Stimulated activated CD4-positive, alpha-beta T cell treated with anti-CD3 and anti-CD28 coated beads, Interleukin-2, amount 100 ng/mL, for 4 hours (primary cell): ENCODE results near the gene BAHCC1.

Source experiments
- DNase-seq: peaks from one replicate; pipeline ENCODE4 v3.0.0-alpha.2; 2020; ENCODE audit warnings: low read depth

Gene BAHCC1

DNA sequence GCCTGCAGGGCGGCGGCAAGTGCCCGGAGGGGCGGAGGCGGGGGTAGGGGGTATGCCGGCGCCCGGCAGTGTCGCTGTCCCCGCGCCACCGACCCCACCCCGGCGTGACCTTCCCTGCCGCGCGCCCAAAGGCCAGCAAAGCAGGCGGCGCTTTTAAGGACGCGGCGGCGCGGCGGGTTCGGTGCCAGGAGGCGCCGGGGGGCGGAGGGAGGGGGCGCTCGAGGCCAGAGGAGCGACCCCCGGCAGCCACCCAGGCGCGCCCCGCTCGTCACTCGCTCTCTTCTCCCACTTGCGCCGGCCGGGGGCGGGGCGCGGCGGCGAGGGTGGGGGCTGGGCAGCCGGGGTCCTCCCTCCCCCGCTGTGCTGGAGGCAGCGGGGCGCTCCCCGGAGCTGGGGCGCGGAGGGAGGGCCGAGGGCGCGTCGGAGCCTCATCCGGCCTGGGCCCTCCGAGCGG is 8.6 kb upstream of the BAHCC1 start:
- DNase-seq: no peak

DNA sequence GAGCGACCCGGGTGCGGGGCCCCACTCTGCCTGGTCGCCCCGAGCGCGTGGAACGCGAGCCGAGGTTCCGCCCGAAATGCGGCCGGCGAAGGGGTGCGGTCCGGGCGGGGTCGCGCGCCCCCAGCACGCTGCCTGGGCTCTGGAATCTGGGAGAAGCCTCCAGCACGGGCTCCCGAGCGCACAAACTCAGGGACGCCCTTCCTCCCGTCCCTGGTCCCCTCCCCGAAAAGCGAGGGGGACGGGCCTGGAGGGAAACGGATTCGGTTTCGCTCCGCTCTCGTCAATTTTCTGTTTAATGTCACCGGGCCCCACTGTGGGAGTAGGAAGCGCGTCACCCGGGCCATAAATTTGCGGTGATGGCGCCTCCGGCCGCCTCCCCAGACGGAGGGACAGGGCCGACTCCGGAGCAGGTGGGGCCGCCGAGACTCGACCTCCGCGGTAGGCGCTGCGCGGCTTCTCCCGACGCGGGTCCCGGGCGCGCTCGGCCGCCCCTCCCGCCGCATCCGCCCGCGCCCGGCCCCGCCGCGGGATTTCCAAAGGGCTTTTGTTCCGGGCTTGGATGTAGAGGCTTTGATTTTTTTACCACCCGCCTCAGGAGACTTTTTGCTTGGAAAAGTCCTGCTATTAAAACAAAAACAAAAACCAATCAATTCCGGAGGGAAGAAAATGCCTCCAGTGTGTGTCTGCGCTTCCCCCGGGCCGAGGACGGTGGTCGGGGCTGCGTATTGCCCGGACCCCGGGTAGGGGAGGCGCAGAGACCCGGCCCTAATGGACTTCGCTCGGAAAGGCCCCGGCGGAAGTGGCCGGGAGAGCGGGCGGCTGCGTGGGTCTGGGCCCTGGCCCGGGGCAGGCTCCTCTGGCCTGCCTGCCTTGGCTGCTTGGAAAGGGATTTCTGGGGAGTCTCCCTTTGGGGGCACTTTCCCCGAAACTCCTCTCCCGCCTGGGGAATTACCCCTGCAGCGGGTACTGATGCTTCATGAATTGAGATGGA is 7.9 kb upstream of the BAHCC1 start:
- peak; percentile 53 for DNase-seq

DNA sequence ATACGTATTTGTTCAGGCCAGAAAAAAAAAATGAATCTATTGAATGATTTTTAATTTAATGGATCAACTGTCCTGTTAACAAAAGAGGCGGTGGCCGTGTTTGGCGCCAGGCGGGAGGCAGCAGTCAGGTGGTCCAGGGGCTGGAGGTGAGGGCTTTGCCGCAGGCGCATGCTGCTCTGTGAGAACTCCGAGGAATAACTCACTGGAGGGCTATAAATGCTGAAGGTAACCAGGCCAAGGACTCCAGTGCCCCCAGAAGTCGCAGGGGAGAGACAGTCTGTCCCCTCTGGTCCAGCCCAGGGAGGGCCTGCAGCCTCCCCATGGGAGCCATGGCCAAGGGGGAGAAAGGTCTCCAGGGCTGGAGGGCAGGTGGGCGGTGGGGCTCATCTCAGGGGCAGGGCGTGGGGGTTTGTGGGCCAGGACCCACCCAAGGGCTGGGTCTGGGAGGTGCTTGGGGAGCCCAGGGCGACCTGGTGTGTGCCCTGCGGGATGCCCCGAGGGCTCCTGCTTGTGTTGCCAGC is 7.1 kb upstream of the BAHCC1 start:
- DNase-seq: no peak

DNA sequence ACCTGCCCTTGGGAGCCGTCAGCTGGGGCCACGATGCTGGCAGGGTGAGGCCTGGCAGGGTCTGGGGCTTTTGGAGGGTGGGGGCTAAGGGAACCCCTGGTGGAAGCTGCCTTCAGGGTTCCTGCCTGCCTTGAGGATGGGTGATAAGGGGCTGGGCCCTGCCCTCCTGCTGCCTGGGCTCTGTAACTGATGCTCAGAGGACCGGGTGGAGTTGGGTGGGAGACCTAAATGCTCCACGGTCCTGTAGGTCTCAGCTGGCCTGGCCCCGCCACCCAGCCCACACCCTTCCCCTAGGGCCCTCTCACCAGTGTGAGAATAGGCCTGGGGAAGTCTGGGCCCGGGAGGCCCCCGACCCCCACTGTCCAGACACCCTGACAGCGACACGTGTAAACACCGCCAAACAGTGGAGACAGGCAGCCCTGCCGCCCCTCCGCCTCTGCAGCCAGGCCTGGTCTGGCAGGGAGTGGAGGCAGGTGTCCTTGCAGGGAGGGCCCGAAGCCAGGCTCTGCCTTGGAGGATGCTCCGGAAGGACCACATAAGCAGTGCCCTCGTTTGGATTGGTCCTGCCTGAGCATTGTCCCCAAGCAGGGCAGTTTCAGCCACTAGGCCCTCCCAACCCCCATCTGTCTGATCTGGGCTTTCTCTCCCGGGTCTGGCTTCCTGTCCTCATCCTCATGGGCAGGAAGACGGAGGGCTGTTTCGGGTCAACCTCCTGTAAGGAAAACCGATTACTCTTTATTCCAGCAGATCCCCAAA is 6.5 kb upstream of the BAHCC1 start:
- DNase-seq: no peak

DNA sequence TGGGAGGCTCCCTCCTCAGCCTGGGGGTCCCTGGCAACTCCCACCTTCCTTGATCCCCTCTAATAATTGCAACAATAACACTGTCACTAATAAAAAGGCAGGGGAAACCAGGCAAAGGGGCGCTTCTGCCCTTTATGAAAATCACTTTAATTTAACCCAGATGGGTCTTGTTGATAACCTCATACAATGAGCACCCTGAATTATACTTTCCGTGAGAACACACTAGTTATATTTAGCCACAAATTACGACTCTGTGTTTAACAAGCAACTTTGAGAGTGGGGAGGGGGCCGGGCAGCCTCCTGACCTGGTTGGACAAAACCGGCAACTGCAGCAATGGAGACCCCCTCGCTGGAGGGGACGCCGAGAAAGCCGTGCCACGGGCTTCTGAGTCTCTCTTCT is 5.7 kb upstream of the BAHCC1 start:
- DNase-seq: no peak

DNA sequence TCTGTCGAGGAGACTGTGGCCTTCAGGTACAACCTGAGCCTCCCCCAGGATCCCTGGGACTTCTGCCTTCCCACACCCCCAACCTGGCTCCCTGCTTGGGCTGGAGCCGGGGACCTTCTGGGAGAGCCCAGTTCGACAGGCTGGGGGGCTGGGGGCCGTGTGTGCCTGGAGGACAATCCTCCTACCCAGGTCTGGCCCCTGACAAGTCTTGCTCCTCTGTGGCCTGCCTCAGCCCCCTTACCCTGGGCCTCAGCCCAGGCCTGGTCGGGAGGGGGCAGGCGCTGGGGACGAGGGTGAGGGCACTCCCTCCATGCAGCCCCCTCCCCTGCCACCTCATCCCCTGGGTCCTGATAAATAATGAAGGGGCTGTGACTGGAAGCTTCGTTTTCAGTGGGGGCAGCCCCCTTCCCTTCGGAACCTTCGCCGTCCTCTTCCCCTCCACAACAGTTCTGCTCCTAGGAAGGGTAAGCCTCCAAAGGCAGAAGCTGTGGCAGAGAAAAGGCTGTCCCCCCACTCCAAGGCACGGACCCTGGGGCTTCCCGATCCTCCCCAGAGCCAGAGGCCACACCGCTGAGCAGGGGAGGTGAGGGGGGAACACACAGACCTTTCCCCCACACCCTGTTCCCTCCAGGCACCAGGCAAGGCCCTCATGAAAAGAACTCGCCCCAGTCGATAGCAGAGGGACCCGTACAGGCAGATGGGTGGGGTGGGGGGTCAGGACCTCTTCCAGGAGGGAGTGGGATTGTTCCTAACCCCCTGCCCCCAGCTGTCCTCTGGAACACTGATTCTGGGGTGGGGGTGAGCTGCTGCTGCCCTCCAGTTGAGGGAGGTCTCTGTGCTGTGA is 5.0 kb upstream of the BAHCC1 start:
- no peak for DNase-seq

DNA sequence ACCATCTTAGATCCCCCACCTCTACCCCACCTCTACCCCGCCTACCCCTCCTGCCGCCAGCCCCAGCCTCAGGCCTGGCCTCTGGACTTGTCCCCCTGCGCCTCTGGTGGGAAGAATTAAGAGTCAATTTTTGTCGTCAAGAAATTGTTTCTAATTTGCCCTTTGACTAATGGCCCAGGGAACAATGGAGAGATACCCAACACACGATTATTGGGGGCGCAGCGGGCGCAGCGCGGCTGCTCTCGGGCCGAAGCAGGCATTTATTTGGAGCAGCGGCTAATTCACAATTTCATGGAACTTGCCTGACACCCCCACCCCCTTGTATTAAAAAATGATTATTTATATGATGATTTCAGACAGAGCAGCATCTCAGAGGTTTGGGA is 4.4 kb upstream of the BAHCC1 start:
- no peak for DNase-seq

DNA sequence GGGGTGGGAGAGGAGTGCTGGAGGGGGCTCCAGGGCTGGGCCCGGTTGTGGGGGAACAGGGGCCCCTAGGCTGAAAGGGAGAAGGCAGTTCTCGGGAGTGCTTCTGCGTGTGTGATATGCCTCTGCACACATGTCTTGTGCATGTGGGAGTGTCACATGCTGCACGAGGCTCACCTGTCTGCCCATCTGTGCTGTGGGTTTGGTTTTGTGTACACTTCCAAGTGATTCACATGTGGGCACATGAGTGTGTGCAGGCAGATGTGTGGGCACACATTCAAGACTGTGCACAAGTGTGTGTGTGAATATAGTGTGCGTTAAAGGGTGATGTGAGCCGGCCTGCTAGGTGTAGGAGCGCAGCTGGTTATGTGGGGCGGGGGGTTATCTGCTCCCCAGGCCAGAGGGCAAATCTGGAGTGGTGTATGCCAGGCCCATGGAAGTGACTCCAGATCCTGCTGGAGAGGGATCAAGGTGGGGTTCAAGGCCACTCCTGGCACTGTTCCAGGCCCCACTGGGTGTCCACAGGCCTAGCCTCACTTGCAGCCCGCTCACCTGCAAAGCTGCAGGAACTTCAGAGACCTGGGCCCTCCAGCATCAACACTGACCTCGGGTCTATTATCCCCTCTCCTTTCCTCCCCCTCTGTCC is 3.8 kb upstream of the BAHCC1 start:
- DNase-seq: no peak

DNA sequence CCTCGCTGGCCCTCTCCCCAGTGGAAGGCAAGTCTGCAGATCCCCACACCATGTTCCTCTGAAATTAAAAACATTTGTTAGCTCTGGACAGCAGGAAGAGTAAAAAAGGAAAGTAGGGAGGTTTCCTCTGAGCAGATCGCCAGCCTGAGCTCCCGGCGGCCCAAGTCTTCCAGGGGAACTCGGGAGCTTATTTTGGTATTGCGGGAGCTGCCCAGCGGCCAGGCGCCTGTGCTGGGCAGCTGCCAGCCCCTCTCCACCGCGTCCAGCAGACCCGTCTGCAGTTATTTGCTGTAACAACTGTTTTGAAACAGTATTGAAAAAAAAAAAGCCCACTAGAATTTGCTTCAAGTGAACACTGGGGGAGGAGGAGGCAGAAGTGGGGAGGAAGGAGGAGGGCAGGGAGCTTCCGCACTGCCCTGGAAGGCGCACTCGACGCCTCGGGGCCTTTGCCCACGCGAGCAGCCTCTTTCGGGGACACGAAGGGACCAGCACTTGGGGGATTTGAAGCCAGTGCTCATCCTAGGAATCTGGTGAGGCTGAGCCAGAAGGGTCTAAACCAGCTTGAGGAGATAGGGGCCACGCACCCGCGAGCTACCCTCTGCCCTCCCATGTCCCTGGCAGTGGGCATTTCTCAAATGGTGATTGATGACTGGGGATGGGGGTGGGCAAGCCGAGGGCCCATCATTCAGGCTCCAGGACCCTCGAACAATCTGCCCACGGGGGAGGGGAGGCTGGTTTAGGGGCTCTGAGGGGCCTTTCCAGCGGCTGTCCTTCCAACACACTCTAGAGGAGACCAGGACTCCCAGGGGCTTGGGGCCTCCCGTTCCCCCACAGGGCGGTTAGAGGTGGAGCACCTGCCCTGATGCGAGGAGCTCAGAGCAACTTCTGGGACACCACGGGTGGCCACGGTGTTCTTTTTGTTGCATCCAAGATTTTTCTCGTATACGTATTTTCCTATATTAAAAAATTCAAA is 3.0 kb upstream of the BAHCC1 start:
- DNase-seq: no peak

DNA sequence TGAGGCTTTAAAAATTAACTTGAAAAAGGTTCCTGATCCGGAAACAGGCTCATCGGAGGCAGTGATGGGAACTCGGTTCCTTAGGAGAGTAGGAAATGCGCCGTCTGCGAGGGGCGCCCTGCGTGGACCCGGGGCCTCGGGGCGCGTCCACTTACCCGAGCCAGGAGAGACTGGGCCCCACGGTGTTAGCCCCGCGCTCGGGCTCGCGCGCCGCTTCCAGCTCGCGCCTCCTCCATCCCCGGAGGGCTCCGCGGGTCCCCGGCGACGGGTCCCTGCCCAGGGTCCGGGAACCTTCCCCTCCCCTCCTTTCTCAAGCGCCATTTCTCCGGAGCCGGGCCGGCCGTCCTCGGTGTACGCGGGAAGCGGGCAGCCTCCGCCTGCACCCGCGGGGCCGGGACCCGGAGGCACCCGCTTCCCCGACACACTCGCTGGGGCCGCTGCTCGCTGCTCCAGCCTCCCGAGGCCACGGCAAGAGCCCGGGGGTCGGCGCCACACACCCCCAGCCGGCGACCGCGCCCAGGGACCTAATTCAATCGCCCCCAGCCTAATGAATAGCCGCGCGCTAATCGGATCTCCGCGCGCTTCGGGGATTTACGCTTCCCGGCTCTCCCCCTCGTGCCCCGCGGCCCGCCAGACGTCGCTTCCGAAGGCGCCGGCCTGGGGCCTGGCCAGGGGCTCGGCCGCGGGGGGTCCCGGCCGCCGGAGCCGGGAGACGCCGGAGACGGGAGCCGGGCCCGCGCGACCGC is 2.2 kb upstream of the BAHCC1 start:
- no peak for DNase-seq

DNA sequence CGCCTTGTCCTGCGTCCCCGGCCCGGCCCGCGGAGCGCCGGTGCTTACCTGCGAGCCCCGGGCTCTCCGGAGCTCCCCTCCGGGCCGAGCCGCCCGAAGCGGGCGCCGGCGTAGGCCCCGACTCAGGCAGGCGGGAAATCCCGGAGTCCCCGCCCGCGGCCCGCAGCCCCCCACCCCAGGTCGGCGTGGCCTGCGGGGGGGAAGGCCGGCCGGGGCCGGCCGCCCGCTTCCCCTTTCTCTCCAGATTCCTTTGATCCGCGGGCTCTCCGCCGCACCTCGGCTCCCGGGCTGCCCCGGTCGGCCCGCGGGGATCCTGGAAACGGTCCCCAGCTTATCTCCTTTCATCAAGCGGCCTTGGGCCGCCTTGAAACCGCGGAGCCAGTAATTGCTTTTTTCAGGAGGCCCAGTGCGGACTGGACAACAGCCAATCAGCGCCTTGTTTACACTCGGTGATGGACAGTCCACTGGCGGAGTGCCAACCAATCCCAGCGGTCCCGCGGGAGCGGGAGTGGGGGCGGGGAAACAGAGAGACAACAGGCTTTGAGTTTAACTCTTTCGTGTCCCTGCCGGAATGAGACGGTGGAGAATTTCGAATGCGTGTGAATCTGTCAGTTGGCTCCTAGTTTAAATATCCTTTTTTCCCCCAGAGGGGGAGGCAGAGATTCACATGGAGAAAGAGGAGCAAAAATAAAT is 1.4 kb upstream of the BAHCC1 start:
- DNase-seq: no peak

DNA sequence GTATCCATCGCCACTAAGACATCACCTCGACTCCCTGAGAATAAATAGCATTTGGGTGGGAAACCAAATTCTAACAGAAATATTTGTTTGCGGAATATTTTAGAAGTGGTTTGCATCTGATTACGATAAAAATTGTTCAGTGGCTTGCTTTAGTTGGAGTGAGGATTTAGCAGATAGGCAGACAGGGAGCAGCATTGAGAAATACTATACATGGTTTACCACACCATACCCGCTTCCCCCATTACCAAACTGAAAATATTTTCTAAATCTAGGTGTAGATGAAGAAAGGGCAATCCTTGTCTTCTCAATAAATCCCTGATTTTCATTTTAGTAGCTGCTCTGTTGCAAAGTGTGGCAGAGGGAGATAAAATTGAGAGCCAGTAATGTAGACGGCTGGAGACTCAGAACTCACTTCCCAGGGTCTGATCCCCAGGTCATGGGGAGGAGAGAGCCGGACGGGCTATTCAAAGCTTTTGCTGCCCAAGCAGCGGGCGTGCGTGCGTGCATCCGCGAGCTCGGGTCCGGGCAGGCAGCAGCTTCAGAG is 808 bp upstream of the BAHCC1 start:
- no peak for DNase-seq

DNA sequence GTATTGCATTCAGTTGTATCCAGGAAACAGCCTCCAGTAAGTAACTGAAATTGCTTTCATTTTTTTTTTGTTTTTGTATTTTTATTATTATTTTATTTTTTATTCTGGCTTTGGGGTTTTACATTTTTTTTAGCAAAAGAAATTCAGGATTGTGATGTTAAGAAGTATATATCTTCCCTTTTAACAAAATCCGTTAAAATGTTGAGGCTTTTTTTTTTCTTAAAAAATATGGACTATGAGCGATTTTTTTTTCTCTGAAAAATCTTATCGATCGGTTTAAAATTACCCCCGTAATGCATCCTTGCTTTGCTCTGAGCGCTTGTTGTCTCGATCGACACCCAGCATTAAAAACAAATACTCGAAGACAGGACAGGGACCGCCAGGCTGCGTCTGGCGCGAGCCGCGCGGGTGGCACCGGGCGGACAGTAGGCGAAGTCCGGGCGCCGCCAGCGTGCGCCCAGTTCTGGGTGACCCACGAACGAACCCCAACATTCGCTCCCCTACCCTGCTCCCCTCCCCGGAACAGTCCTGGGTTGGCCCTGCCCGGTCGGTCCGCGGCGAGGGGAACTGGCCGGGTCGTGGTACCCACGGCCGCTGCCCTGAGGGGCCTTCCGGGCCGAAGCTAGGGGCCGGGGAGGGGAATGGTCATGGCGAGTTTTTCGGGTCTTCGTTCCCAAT is 482 bp downstream of the BAHCC1 start:
- DNase-seq: no peak

DNA sequence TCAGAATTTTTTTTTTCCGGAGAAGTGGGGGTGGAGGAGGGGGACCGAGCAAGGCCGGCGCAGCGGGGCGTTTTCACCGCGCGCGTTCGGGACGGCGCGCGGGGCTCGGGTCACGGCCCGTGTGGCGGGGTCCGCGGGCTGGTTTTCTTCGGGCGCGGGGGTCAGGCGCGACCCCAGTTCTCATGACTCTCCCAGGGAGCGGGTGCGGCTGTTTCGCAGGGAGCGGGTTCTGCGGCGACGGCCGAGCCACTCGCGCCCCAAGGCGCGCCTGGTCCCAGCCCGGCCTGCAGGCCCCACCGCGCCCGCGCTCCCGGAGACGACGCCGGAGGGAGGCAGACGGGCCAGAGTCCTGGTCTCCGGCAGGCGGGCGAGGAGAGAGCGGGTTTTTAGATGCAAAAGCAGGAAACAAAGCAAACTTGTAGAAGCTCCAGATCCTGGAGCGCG is 1.0 kb downstream of the BAHCC1 start:
- DNase-seq: no peak

DNA sequence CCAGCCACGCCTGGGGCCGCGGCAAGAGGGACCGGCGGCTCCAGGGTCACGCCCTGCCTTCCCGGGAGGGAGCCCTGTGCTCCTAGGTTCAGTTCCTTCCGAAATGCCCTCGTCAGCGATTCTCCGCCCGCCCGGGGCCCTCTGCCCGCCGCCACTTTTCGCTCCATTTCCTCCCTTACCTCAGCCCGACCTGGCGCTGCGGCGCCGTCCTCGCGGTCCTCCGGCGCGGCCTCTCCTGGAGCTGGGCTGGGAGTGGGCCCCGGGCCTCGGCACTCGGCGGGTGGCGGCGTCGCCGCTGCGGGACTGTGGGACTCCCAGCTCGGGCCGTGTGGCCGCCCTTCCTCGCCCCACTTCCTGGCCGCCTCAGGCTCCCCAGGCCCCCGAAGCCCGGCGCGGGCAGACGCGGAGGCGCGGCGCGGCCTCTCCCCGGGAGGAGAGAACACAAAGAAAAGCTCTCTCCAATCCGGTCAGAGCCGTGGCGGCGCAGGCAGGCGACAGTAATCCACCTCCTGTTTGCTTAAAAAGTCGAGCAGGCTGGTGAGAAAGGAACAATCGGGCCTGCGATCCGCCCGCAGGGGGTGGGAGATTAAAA is 1.6 kb downstream of the BAHCC1 start:
- no peak for DNase-seq

DNA sequence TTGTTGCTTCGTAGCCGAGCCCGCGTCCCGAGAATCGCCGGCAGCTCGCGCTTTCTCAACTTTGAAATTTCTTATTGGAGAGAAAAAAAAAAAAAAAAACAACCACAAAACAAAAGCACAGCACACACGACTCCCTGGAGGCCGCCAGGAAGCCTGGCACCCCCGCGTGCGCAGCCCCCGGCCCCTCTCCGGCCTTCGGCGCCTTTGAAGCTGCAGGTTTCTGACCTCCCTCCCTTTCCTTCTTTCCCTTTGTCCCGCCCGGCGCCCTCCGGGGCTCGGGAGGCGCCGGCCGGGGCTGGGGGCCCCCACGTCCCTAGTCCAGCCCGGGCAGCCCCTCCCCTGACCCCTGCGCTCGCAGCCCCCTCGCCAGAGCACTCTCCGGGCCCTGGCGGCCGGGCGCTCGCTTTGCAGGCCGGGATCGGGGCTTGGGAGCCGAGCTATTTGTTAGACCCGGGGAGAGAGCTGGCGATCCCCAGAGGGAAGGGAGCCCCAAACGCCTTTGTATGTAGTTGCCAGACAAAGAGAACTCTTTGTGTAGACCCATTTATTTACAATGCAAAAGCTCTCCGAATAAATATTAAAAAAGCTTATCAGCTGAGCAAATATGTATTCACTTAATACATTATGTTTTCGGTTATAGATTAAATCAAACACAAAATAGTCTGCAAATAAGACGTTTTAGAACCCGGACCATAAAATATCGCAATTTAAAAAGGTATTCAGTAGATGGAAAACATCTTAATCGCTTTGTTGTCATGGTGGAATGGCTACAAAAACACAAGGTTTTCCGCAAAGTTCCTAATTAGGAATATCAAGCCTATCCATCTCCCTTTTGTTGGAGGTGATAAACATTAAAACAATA is 2.3 kb downstream of the BAHCC1 start:
- no peak for DNase-seq
